PC-3 (cell line): ENCODE measurements around the gene KLF1. TPM values are rescaled to one million over a fixed set of nuclear protein-coding genes. Genes with fewer than 3 reads are reported as not detected.

ENCODE experiments used
- ATAC-seq: fragments of 200-7000 bp; cut with Tn5 transposase; 2 replicates; pipeline ENCODE4 v1.9.1; 2020; ENCODE audit warnings: mild to moderate bottlenecking, moderate library complexity
- BruUV-seq: library from RNA; stranded (reverse); fragments of 400-500 nt; replicated peaks from 2 replicates; lab custom pipeline; 2021; lab: Mats Ljungman, UMichigan
- CTCF ChIA-PET: fragments of 300-600 bp; sonication (Branson Sonifier 250); formaldehyde crosslinking; loops from one replicate; lab custom pipeline; 2022; ENCODE audit warnings: antibody characterized with exemption; lab: Charles Lee
- POLR2A ChIA-PET: fragments of 300-600 bp; sonication (Branson Sonifier 250); formaldehyde crosslinking; loops from one replicate; lab custom pipeline; 2022; ENCODE audit warnings: antibody characterized with exemption; ENCODE audit not compliant: unreplicated experiment; lab: Charles Lee
- DNase-seq: peaks from one replicate; pipeline ENCODE4 v3.0.0-alpha.2; 2015
- H2AFZ ChIP-seq: fragments of 300-600 bp; sonication (generic); 2 replicates; pipeline ENCODE4 v1.6.0; 2016; ENCODE audit warnings: antibody characterized with exemption, low read length
- H3F3A ChIP-seq: fragments of 300-600 bp; sonication (generic); one replicate; pipeline ENCODE4 v1.6.0; 2017; ENCODE audit warnings: antibody characterized with exemption, low read length, control low read depth, mild to moderate bottlenecking; ENCODE audit not compliant: unreplicated experiment
- H3K27ac ChIP-seq: fragments of 300-600 bp; sonication (generic); 2 replicates; pipeline ENCODE4 v1.5.1; 2016; ENCODE audit warnings: mild to moderate bottlenecking, low read length
- H3K27me3 ChIP-seq: fragments of 300-600 bp; sonication (generic); 2 replicates; pipeline ENCODE4 v1.6.1; 2016; ENCODE audit warnings: low read length, mixed read lengths
- H3K36me3 ChIP-seq: fragments of 300-600 bp; sonication (generic); 2 replicates; pipeline ENCODE4 v1.6.1; 2016; ENCODE audit warnings: low read depth, mixed run types, low read length, mixed read lengths
- H3K4me1 ChIP-seq: fragments of 300-600 bp; sonication (generic); 2 replicates; pipeline ENCODE4 v1.5.1; 2016; ENCODE audit warnings: low read length; ENCODE audit not compliant: insufficient read depth
- H3K4me2 ChIP-seq: fragments of 300-600 bp; sonication (generic); 2 replicates; pipeline ENCODE4 v1.6.0; 2016; ENCODE audit warnings: low read length
- H3K4me3 ChIP-seq: fragments of 300-600 bp; sonication (generic); 2 replicates; pipeline ENCODE4 v1.5.1; 2016; ENCODE audit warnings: mild to moderate bottlenecking, low read length, mixed read lengths
- H3K79me2 ChIP-seq: fragments of 300-600 bp; sonication (generic); 2 replicates; pipeline ENCODE4 v1.6.1; 2017; ENCODE audit warnings: low read length, mixed read lengths
- H3K9ac ChIP-seq: fragments of 300-600 bp; sonication (generic); 2 replicates; pipeline ENCODE4 v1.6.0; 2016; ENCODE audit warnings: mild to moderate bottlenecking, low read length
- H3K9me2 ChIP-seq: fragments of 300-600 bp; sonication (generic); replicated peaks from 2 replicates; pipeline ENCODE4 v1.6.1; 2016; ENCODE audit warnings: mixed run types, low read length, mixed read lengths
- H3K9me3 ChIP-seq: fragments of 300-600 bp; sonication (generic); 2 replicates; pipeline ENCODE4 v1.6.1; 2016; ENCODE audit warnings: low read length, mixed read lengths
- H4K20me1 ChIP-seq: fragments of 300-600 bp; sonication (generic); 2 replicates; pipeline ENCODE4 v1.6.1; 2016; ENCODE audit warnings: low read length, mixed read lengths
- EZH2 ChIP-seq: fragments of 300-600 bp; sonication (generic); IDR thresholded peaks from one replicate; pipeline ENCODE4 v1.6.1; 2017; ENCODE audit warnings: antibody characterized with exemption, mild to moderate bottlenecking, low read length; ENCODE audit not compliant: unreplicated experiment
- EZH2phosphoT487 ChIP-seq: fragments of 300-600 bp; sonication (generic); IDR thresholded peaks from 2 replicates; pipeline ENCODE4 v1.6.1; 2018; ENCODE audit warnings: mild to moderate bottlenecking, antibody characterized with exemption, low read length, borderline replicate concordance
- intact Hi-C: fragments of 100-400 bp; cut with micrococcal nuclease; formaldehyde crosslinking; loops from 2 replicates; pipeline ENCODE4 v1.9.0; 2023
- total RNA-seq: library from RNA; depleted of rRNA; stranded (reverse); fragments of >200 nt; gene quantifications from 2 replicates; pipeline ENCODE4 v1.2.3, GENCODE V29; 2014
- TF ChIP-seq, protein P1 (sequence below): fragments of 300-600 bp; sonication (generic); conservative IDR thresholded peaks from 2 replicates; pipeline ENCODE4 v1.5.1; 2017; ENCODE audit warnings: antibody characterized with exemption, low read depth, mild to moderate bottlenecking, low read length

KLF1 gene
- total RNA-seq, 1 experiment from 2014 or later, result not detected

DNA sequence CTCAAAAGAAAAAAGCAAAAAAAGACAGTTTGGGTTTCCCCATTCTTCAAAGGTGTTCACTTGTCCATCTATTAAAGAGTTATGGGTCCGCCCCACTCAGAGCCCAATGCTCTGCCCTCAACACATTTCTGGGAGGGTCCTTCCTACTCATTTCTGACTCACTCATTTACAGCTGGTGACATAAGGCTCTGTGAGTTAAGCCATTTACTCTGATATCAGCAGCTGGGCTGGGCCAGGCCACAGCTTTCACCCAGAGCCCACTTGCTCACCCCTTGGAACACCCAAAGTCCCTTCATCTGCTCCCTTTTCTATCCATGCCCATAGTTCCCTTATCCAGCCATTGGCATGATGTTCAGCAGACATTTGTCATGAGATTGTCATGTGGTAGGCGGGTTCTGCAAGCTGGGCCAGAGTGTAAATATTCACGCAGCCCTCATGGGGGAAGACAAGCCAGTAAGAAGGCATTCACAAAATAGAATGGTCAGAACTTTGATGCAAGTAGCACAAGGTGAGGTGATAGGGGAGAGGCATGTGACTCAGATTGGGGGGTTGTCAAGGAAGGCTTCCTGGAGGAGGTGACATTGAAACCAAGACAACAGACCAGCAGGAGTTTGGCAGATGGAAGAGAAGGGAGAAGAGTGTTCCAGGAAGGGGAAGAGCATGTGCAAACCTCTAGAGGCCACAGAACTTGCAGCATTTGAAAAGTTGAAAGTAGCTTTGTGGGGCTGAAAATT is 42.8 kb downstream of the KLF1 start:
- DNase-seq (peak; percentile 39), ATAC-seq (peak; percentile 44)
- no TSS peak for BruUV-seq
- H3K9me3 ChIP-seq, result no peaks in the 10 kb centered on the region
- POLR2A ChIA-PET, result interaction anchor here (1.1 kb wide), 1 partner anchor 51 kb away, joined by 5 read pairs; no protein-coding TSS in a partner anchor
- H3K27ac ChIP-seq, result no peak overlapping the region
- H3K4me3 ChIP-seq, result no peak overlapping the region
- H3K36me3 ChIP-seq, result no peaks in the 10 kb centered on the region
- no peak overlapping the region for H3K9ac ChIP-seq
- H4K20me1 ChIP-seq, result 0 out of 2 replicates have a peak, but pooled peaks cover 4% of the 10 kb centered on the region
- peaks cover 17% of the 10 kb centered on the region for H3K4me1 ChIP-seq
- H3K4me2 ChIP-seq, result no peak overlapping the region
- H3K79me2 ChIP-seq, result peaks cover 4% of the 10 kb centered on the region
- intact Hi-C loops, result no loop called here
- TF ChIP-seq, protein P1, sequence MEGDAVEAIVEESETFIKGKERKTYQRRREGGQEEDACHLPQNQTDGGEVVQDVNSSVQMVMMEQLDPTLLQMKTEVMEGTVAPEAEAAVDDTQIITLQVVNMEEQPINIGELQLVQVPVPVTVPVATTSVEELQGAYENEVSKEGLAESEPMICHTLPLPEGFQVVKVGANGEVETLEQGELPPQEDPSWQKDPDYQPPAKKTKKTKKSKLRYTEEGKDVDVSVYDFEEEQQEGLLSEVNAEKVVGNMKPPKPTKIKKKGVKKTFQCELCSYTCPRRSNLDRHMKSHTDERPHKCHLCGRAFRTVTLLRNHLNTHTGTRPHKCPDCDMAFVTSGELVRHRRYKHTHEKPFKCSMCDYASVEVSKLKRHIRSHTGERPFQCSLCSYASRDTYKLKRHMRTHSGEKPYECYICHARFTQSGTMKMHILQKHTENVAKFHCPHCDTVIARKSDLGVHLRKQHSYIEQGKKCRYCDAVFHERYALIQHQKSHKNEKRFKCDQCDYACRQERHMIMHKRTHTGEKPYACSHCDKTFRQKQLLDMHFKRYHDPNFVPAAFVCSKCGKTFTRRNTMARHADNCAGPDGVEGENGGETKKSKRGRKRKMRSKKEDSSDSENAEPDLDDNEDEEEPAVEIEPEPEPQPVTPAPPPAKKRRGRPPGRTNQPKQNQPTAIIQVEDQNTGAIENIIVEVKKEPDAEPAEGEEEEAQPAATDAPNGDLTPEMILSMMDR, result no peak
- no peak for TF ChIP-seq EZH2phosphoT487
- no peak for TF ChIP-seq EZH2
- H3F3A ChIP-seq, result peaks cover 9% of the 10 kb centered on the region
- H3K27me3 ChIP-seq, result no peaks in the 10 kb centered on the region
- no peaks in the 10 kb centered on the region for H3K9me2 ChIP-seq
- CTCF ChIA-PET, result no interaction called here
- H2AFZ ChIP-seq, result no peak overlapping the region

DNA sequence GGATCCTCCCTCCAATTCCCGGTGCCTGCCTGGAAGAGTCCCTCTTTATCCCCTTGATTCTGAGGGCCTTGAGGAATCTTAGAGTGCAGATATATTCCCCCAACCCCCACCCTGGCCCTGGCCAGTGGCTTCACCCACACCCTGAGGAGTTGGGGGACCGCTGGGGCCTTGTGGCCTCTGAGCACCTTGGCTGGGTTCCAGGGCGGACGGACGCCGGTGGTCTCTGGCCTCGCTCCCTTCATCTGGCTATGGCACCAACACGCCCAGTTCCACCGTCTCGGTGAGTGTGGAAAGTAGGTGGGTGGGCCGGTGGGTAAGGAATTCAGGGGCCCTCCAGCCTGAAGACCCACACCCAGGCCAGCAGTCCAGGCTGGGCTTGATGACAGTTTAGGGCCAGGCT is 43.7 kb downstream of the KLF1 start:
- no TSS peak for BruUV-seq
- no peaks in the 10 kb centered on the region for H3K36me3 ChIP-seq
- CTCF ChIA-PET, result no interaction called here
- no peaks in the 10 kb centered on the region for H3K9me2 ChIP-seq
- H3K4me3 ChIP-seq, result no peak overlapping the region
- no peaks in the 10 kb centered on the region for H3K27me3 ChIP-seq
- peaks cover 9% of the 10 kb centered on the region for H3F3A ChIP-seq
- H3K27ac ChIP-seq, result no peak overlapping the region
- ATAC-seq (no peak), DNase-seq (no peak)
- no peak overlapping the region for H3K4me2 ChIP-seq
- no peak overlapping the region for H3K9ac ChIP-seq
- peaks cover 20% of the 10 kb centered on the region for H3K4me1 ChIP-seq
- H4K20me1 ChIP-seq, result 0 out of 2 replicates have a peak, but pooled peaks cover 4% of the 10 kb centered on the region
- intact Hi-C loops, result no loop called here
- TF ChIP-seq, protein P1, result no peak
- TF ChIP-seq EZH2phosphoT487 (no peak), EZH2 (no peak)
- POLR2A ChIA-PET, result no interaction called here
- no peaks in the 10 kb centered on the region for H3K9me3 ChIP-seq
- no peak overlapping the region for H2AFZ ChIP-seq
- peaks cover 4% of the 10 kb centered on the region for H3K79me2 ChIP-seq

DNA sequence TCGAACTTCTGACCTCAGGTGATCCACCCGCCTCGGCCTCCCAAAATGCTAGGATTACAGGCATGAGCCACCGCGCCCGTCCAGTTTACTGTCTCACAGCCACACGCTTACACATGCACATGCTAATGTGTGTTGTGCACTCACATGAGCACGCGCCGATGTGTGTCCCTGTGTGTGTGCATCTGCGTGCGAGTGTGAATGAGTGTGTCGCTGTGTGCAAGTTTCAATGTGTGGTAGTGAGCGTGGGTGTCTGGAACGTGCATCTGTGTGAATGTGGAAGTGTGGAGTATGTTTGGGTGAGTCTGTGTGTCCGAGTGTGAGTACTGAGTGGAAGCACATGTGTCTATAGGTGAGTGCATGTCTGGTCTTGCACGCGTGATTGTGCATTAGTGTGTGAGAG is 44.5 kb downstream of the KLF1 start:
- H3F3A ChIP-seq, result peaks cover 9% of the 10 kb centered on the region
- H3K4me3 ChIP-seq, result no peak overlapping the region
- no peaks in the 10 kb centered on the region for H3K36me3 ChIP-seq
- TF ChIP-seq EZH2phosphoT487 (no peak), EZH2 (no peak)
- TF ChIP-seq, protein P1, result no peak
- intact Hi-C loops, result no loop called here
- H3K4me2 ChIP-seq, result no peak overlapping the region
- H3K27ac ChIP-seq, result no peak overlapping the region
- no peaks in the 10 kb centered on the region for H3K27me3 ChIP-seq
- no peak overlapping the region for H2AFZ ChIP-seq
- peaks cover 4% of the 10 kb centered on the region for H3K79me2 ChIP-seq
- H3K9ac ChIP-seq, result no peak overlapping the region
- ChIA-PET CTCF (no interaction called here), POLR2A (no interaction called here)
- no peaks in the 10 kb centered on the region for H3K9me3 ChIP-seq
- peaks cover 24% of the 10 kb centered on the region for H3K4me1 ChIP-seq
- H3K9me2 ChIP-seq, result no peaks in the 10 kb centered on the region
- no peak for DNase-seq
- H4K20me1 ChIP-seq, result 0 out of 2 replicates have a peak, but pooled peaks cover 4% of the 10 kb centered on the region
- BruUV-seq, result no TSS peak
- no peak for ATAC-seq
